ENCODE data around the gene GPBAR1. TPM values are rescaled to one million over a fixed set of nuclear protein-coding genes. Genes with fewer than 3 reads are reported as not detected.

GPBAR1 gene
- 2.3 TPM for polyA plus RNA-seq (ENCODE audit: insufficient read length)

- no peak for DNase-seq (ENCODE audit: low read depth)
Measured at GRCh38 chr2:218260742-218261422, at the start of gene GPBAR1. Gene GPBAR1, plus strand, starts transcription at chr2:218261015. Its CDS starts 1,710 bp downstream, at chr2:218262725.

GRCh38 chr2:218214116-218214515 lies 46.7 kb upstream of the GPBAR1 start:
- no peak for DNase-seq (ENCODE audit: low read depth)

- DNase-seq (ENCODE audit: low read depth): no peak
Measured at GRCh38 chr2:218216336-218216673, 44.5 kb upstream of the GPBAR1 start.

GRCh38 chr2:218216674-218217359 lies 44.0 kb upstream of the GPBAR1 start, which contains the start of gene ARPC2:
Gene ARPC2, plus strand, starts transcription at chr2:218217189. Its CDS starts 282 bp downstream, at chr2:218217471.
- DNase-seq (ENCODE audit: low read depth): peak; percentile 92

- DNase-seq (ENCODE audit: low read depth): no peak
Measured at GRCh38 chr2:218217360-218218267, 43.2 kb upstream of the GPBAR1 start.

GRCh38 chr2:218218268-218219185 lies 42.3 kb upstream of the GPBAR1 start:
- no peak for DNase-seq (ENCODE audit: low read depth)

- DNase-seq (ENCODE audit: low read depth): no peak
Measured at GRCh38 chr2:218219934-218220333, 40.9 kb upstream of the GPBAR1 start.

GRCh38 chr2:218221000-218221399 lies 39.8 kb upstream of the GPBAR1 start:
- no peak for DNase-seq (ENCODE audit: low read depth)

- DNase-seq (ENCODE audit: low read depth): no peak
Measured at GRCh38 chr2:218223046-218223445, 37.8 kb upstream of the GPBAR1 start.

- DNase-seq (ENCODE audit: low read depth): no peak
Measured at GRCh38 chr2:218224186-218224585, 36.6 kb upstream of the GPBAR1 start.

- DNase-seq (ENCODE audit: low read depth): no peak
Measured at GRCh38 chr2:218226903-218227302, 33.9 kb upstream of the GPBAR1 start.

- no peak for DNase-seq (ENCODE audit: low read depth)
Measured at GRCh38 chr2:218228366-218229090, 32.3 kb upstream of the GPBAR1 start.

- DNase-seq (ENCODE audit: low read depth): no peak
Measured at GRCh38 chr2:218229239-218229638, 31.6 kb upstream of the GPBAR1 start.

GRCh38 chr2:218229851-218230250 lies 31.0 kb upstream of the GPBAR1 start:
- DNase-seq (ENCODE audit: low read depth): no peak

- no peak for DNase-seq (ENCODE audit: low read depth)
Measured at GRCh38 chr2:218230882-218231281, 29.9 kb upstream of the GPBAR1 start.

GRCh38 chr2:218233543-218233942 lies 27.3 kb upstream of the GPBAR1 start:
- no peak for DNase-seq (ENCODE audit: low read depth)

- no peak for DNase-seq (ENCODE audit: low read depth)
Measured at GRCh38 chr2:218234521-218234920, 26.3 kb upstream of the GPBAR1 start.

- no peak for DNase-seq (ENCODE audit: low read depth)
Measured at GRCh38 chr2:218235017-218235416, 25.8 kb upstream of the GPBAR1 start.

GRCh38 chr2:218236829-218237228 lies 24.0 kb upstream of the GPBAR1 start:
- DNase-seq (ENCODE audit: low read depth): no peak

GRCh38 chr2:218238887-218239286 lies 21.9 kb upstream of the GPBAR1 start:
- no peak for DNase-seq (ENCODE audit: low read depth)

GRCh38 chr2:218244204-218244603 lies 16.6 kb upstream of the GPBAR1 start:
- DNase-seq (ENCODE audit: low read depth): no peak

All from forelimb muscle (tissue), 1 donor.